H9 (cell line): ENCODE results near the gene MRGPRD. TPM values are rescaled to one million over a fixed set of nuclear protein-coding genes. Genes with fewer than 3 reads are reported as not detected.

Experiments
- DNase-seq: peaks from one replicate; pipeline ENCODE4 v3.0.0-alpha.2; 2017
- H2AFZ ChIP-seq: one replicate; pipeline ENCODE4 v1.6.1; 2013; ENCODE audit warnings: mild to moderate bottlenecking, low read length, control low read depth, moderate library complexity
- H2AK5ac ChIP-seq: 2 replicates; pipeline ENCODE4 v1.6.1; 2013; ENCODE audit warnings: low read length, control low read depth, mixed read lengths; ENCODE audit not compliant: insufficient read length
- H2BK120ac ChIP-seq: one replicate; pipeline ENCODE4 v1.6.1; 2013; ENCODE audit warnings: low read depth, mild to moderate bottlenecking, low read length, control low read depth, inconsistent platforms; ENCODE audit not compliant: poor library complexity, severe bottlenecking
- H2BK12ac ChIP-seq: 2 replicates; pipeline ENCODE4 v1.6.1; 2013; ENCODE audit warnings: low read length, control low read depth, mixed read lengths, low read depth; ENCODE audit not compliant: insufficient read length
- H2BK15ac ChIP-seq: 2 replicates; pipeline ENCODE4 v1.6.1; 2013; ENCODE audit warnings: low read depth, low read length, control low read depth
- H2BK20ac ChIP-seq: one replicate; pipeline ENCODE4 v1.6.1; 2013; ENCODE audit warnings: low read depth, mild to moderate bottlenecking, low read length, control low read depth, inconsistent platforms; ENCODE audit not compliant: poor library complexity, severe bottlenecking
- H2BK5ac ChIP-seq: 2 replicates; pipeline ENCODE4 v1.6.1; 2013; ENCODE audit warnings: low read length, control low read depth, mixed read lengths; ENCODE audit not compliant: insufficient read length
- H3K14ac ChIP-seq: 2 replicates; pipeline ENCODE4 v1.6.1; 2013; ENCODE audit warnings: low read length, control low read depth; ENCODE audit not compliant: insufficient read depth
- H3K18ac ChIP-seq: 2 replicates; pipeline ENCODE4 v1.6.1; 2013; ENCODE audit warnings: low read depth, mild to moderate bottlenecking, mixed read lengths, low read length, control low read depth; ENCODE audit not compliant: insufficient read length
- H3K23ac ChIP-seq: 2 replicates; pipeline ENCODE4 v1.6.1; 2013; ENCODE audit warnings: low read length, control low read depth, mixed read lengths, low read depth; ENCODE audit not compliant: insufficient read length
- H3K23me2 ChIP-seq: 2 replicates; pipeline ENCODE4 v1.6.1; 2013; ENCODE audit warnings: low read depth, mild to moderate bottlenecking, mixed read lengths, low read length, control low read depth; ENCODE audit not compliant: insufficient read length, poor library complexity, severe bottlenecking
- H3K27ac ChIP-seq: 2 replicates; pipeline ENCODE4 v1.5.1; 2013; ENCODE audit warnings: low read length, control low read depth, mixed read lengths, low read depth; ENCODE audit not compliant: insufficient read length
- H3K27me3 ChIP-seq: 2 replicates; pipeline ENCODE4 v1.6.1; 2013; ENCODE audit warnings: low read length, control low read depth, inconsistent platforms; ENCODE audit not compliant: insufficient read depth
- H3K4ac ChIP-seq: 2 replicates; pipeline ENCODE4 v1.6.1; 2013; ENCODE audit warnings: low read depth, mild to moderate bottlenecking, control low read depth, inconsistent platforms, low read length, moderate library complexity
- H3K4me1 ChIP-seq: 2 replicates; pipeline ENCODE4 v1.6.1; 2013; ENCODE audit warnings: low read length, control low read depth, inconsistent platforms; ENCODE audit not compliant: insufficient read depth
- H3K4me2 ChIP-seq: 2 replicates; pipeline ENCODE4 v1.6.1; 2013; ENCODE audit warnings: low read length, control low read depth, mixed read lengths; ENCODE audit not compliant: insufficient read length, insufficient read depth
- H3K56ac ChIP-seq: 2 replicates; pipeline ENCODE4 v1.6.1; 2013; ENCODE audit warnings: low read depth, mild to moderate bottlenecking, mixed read lengths, low read length, control low read depth; ENCODE audit not compliant: insufficient read length
- H3K79me1 ChIP-seq: 2 replicates; pipeline ENCODE4 v1.6.1; 2013; ENCODE audit warnings: low read depth, mild to moderate bottlenecking, moderate library complexity, low read length, control low read depth, inconsistent platforms; ENCODE audit not compliant: insufficient read depth, poor library complexity, severe bottlenecking
- H3K79me2 ChIP-seq: 2 replicates; pipeline ENCODE4 v1.6.1; 2013; ENCODE audit warnings: low read length, control low read depth, inconsistent platforms; ENCODE audit not compliant: insufficient read depth
- H3K9ac ChIP-seq: 2 replicates; pipeline ENCODE4 v1.6.1; 2013; ENCODE audit warnings: low read length, control low read depth, mixed read lengths; ENCODE audit not compliant: insufficient read length; ENCODE audit errors: extremely low read depth
- H3K9me3 ChIP-seq: one replicate; pipeline ENCODE4 v1.6.1; 2013; ENCODE audit warnings: low read depth, low read length, inconsistent platforms; ENCODE audit not compliant: control insufficient read depth
- H3T11ph ChIP-seq: one replicate; pipeline ENCODE4 v1.6.1; 2013; ENCODE audit warnings: mild to moderate bottlenecking, low read length, control low read depth, inconsistent platforms
- H4K20me1 ChIP-seq: one replicate; pipeline ENCODE4 v1.6.1; 2013; ENCODE audit not compliant: control insufficient read depth, insufficient read length, insufficient read depth
- H4K5ac ChIP-seq: 2 replicates; pipeline ENCODE4 v1.6.1; 2013; ENCODE audit warnings: low read depth, mild to moderate bottlenecking, mixed read lengths, low read length, control low read depth; ENCODE audit not compliant: insufficient read length
- H4K8ac ChIP-seq: replicated peaks from 2 replicates; pipeline ENCODE4 v1.6.1; 2013; ENCODE audit warnings: low read length, control low read depth, mixed read lengths, low read depth; ENCODE audit not compliant: insufficient read length
- H4K91ac ChIP-seq: 2 replicates; pipeline ENCODE4 v1.6.1; 2013; ENCODE audit warnings: low read depth, mild to moderate bottlenecking, moderate library complexity, mixed read lengths, low read length, control low read depth; ENCODE audit not compliant: insufficient read length
- H3K27ac Mint-ChIP-seq, 3 experiments: 2 replicates in 2 of 3; 3 replicates in 1 of 3; pipeline ENCODE4 v1.8.0; 2020 to 2021; ENCODE audit warnings: mixed read lengths in 3 of 3, mild to moderate bottlenecking in 1 of 3, moderate library complexity in 1 of 3
- H3K27me3 Mint-ChIP-seq: 2 replicates; pipeline ENCODE4 v1.8.0; 2021; ENCODE audit warnings: low read depth, mild to moderate bottlenecking, moderate library complexity, mixed read lengths
- H3K36me3 Mint-ChIP-seq, 3 experiments: 2 replicates in 2 of 3; 3 replicates in 1 of 3; pipeline ENCODE4 v1.8.0; 2020 to 2021; ENCODE audit warnings: low read depth in 3 of 3, mixed read lengths in 3 of 3; ENCODE audit not compliant: insufficient read depth in 1 of 3
- H3K4me1 Mint-ChIP-seq, 2 experiments: 2 replicates each; pipeline ENCODE4 v1.8.0; 2020; ENCODE audit warnings: mixed read lengths in 2 of 2
- H3K4me3 Mint-ChIP-seq, 2 experiments: 2 replicates in 1 of 2; 3 replicates in 1 of 2; pipeline ENCODE4 v1.8.0; 2020 to 2021; ENCODE audit warnings: mild to moderate bottlenecking in 2 of 2, mixed read lengths in 2 of 2, moderate library complexity in 1 of 2
- H3K9me3 Mint-ChIP-seq, 2 experiments: 2 replicates in 1 of 2; 3 replicates in 1 of 2; pipeline ENCODE4 v1.8.0; 2020; ENCODE audit warnings: mild to moderate bottlenecking in 2 of 2, mixed read lengths in 2 of 2, moderate library complexity in 1 of 2
- CTCF ChIP-seq: fragments of 200-600 bp; sonication (generic); conservative IDR thresholded peaks from 3 replicates; pipeline ENCODE4 v1.8.0; 2021; ENCODE audit warnings: antibody characterized with exemption, mild to moderate bottlenecking
- WGBS: extraction: QIAGEN DNeasy Blood & Tissue Kit; methylation state at CpG from one replicate; pipeline ENCODE4 v1.1.7; 2013; ENCODE audit warnings: missing lambda C conversion rate, low lambda C conversion rate, mixed read lengths; ENCODE audit not compliant: insufficient read length; ENCODE audit errors: extremely low coverage; 5-methylcytosine and 5-hydroxymethylcytosine counted together
- total RNA-seq: library from RNA; stranded (reverse); gene quantifications from 2 replicates; pipeline ENCODE4 v1.2.1, GENCODE V29; 2021

The MRGPRD gene
- total RNA-seq, 1 experiment from 2014 or later: not detected

GRCh38 chr11:68942095-68942620 is 38.6 kb downstream of the MRGPRD start:
- Histone ChIP-seq H2BK120ac (no peak overlapping the region), H3K9ac (no peak overlapping the region), H3K14ac (no peak overlapping the region), H2AK5ac (no peak overlapping the region), H4K5ac (no peak overlapping the region), H3K4me1 (no peaks in the 10 kb centered on the region), H3K4me2 (no peak overlapping the region), H3K18ac (no peak overlapping the region), H3K27me3 (no peaks in the 10 kb centered on the region), H2BK20ac (no peak overlapping the region), H3K79me1 (no peaks in the 10 kb centered on the region), H3K9me3 (no peaks in the 10 kb centered on the region), H3K23me2 (no peaks in the 10 kb centered on the region), H2BK12ac (no peak overlapping the region), H3K79me2 (no peaks in the 10 kb centered on the region), H3K4ac (no peak overlapping the region), H2AFZ (no peak overlapping the region), H2BK5ac (no peak overlapping the region), H4K8ac (no peak overlapping the region), H3K27ac (no peak overlapping the region), H2BK15ac (no peak overlapping the region), H4K91ac (no peak overlapping the region), H3K23ac (no peak overlapping the region), H3K56ac (no peak overlapping the region), H3T11ph (no peak overlapping the region), H4K20me1 (no peaks in the 10 kb centered on the region)
- H3K4me3 Mint-ChIP-seq: no peak overlapping the region
- H3K4me1 Mint-ChIP-seq: peaks cover 9 to 10% of the 10 kb centered on the region in 2 experiments
- no peak for TF ChIP-seq CTCF
- no peaks in the 10 kb centered on the region for H3K9me3 Mint-ChIP-seq
- DNase-seq: no peak
- H3K27ac Mint-ChIP-seq: peak overlapping the region in 2 of 3 experiments; percentile 70 to 92; a peak in 1 of 7 replicates
- no peaks in the 10 kb centered on the region; the same call in 1 of the 2 replicates for H3K27me3 Mint-ChIP-seq
- no CpG with 5 or more reads among the region's 11 CpGs for WGBS
- peaks cover 0 to 25% (median 20%) of the 10 kb centered on the region in 3 experiments; a peak in 5 of 7 replicates for H3K36me3 Mint-ChIP-seq
